Astrocyte (in vitro differentiated cells and primary cell): Measurements from ENCODE around the gene DDC. TPM values are rescaled to one million over a fixed set of nuclear protein-coding genes. Genes with fewer than 3 reads are reported as not detected.

Experiments used
- DNase-seq: peaks from one replicate; pipeline ENCODE4 v3.0.0-alpha.2; 2010; ENCODE audit warnings: low read depth
- FAIRE-seq: peaks from 2 replicates; lab custom pipeline; 2011; peaks lifted over from hg19 to GRCh38; lab: Jason Lieb, UNC
- H2AFZ ChIP-seq: 2 replicates; pipeline ENCODE4 v1.6.0; 2012; ENCODE audit warnings: low read depth, low read length, inconsistent platforms
- H3K27ac ChIP-seq: 2 replicates; pipeline ENCODE4 v1.5.1; 2011; ENCODE audit warnings: low read depth, low read length, inconsistent platforms
- H3K27me3 ChIP-seq: 2 replicates; pipeline ENCODE4 v1.6.0; 2011; ENCODE audit warnings: low read length, inconsistent platforms; ENCODE audit not compliant: insufficient read depth
- H3K36me3 ChIP-seq: 2 replicates; pipeline ENCODE4 v1.5.1; 2011; ENCODE audit warnings: low read length, inconsistent platforms; ENCODE audit not compliant: insufficient read depth
- H3K4me1 ChIP-seq: 2 replicates; pipeline ENCODE4 v1.5.1; 2011; ENCODE audit warnings: low read length, inconsistent platforms; ENCODE audit not compliant: insufficient read depth
- H3K4me2 ChIP-seq: 2 replicates; pipeline ENCODE4 v1.6.0; 2012; ENCODE audit warnings: low read length, inconsistent platforms
- H3K4me3 ChIP-seq: 2 replicates; pipeline ENCODE4 v1.5.1; 2011; ENCODE audit warnings: low read depth, mild to moderate bottlenecking, low read length, inconsistent platforms; ENCODE audit not compliant: insufficient read depth
- H3K79me2 ChIP-seq: 2 replicates; pipeline ENCODE4 v1.6.0; 2012; ENCODE audit warnings: mild to moderate bottlenecking, low read length, inconsistent platforms; ENCODE audit not compliant: insufficient read depth
- H3K9ac ChIP-seq: 2 replicates; pipeline ENCODE4 v1.6.0; 2012; ENCODE audit warnings: mild to moderate bottlenecking, low read length, inconsistent platforms
- H3K9me3 ChIP-seq: 2 replicates; pipeline ENCODE4 v1.5.1; 2012; ENCODE audit warnings: low read depth, mild to moderate bottlenecking, low read length, inconsistent platforms; ENCODE audit not compliant: insufficient read depth
- H4K20me1 ChIP-seq: 2 replicates; pipeline ENCODE4 v1.6.0; 2012; ENCODE audit warnings: low read length, inconsistent platforms; ENCODE audit not compliant: insufficient read depth
- H3K27ac Mint-ChIP-seq: one replicate; pipeline ENCODE4 v1.8.0; 2021; ENCODE audit warnings: mild to moderate bottlenecking, mixed read lengths; ENCODE audit not compliant: unreplicated experiment
- H3K27me3 Mint-ChIP-seq: one replicate; pipeline ENCODE4 v1.8.0; 2021; ENCODE audit warnings: low read depth, mixed read lengths; ENCODE audit not compliant: unreplicated experiment
- H3K36me3 Mint-ChIP-seq: one replicate; pipeline ENCODE4 v1.8.0; 2021; ENCODE audit warnings: low read depth, mixed read lengths; ENCODE audit not compliant: unreplicated experiment
- H3K4me1 Mint-ChIP-seq: one replicate; pipeline ENCODE4 v1.8.0; 2021; ENCODE audit warnings: low read depth, mixed read lengths; ENCODE audit not compliant: unreplicated experiment
- H3K4me3 Mint-ChIP-seq: one replicate; pipeline ENCODE4 v1.8.0; 2021; ENCODE audit warnings: mild to moderate bottlenecking, moderate library complexity, mixed read lengths; ENCODE audit not compliant: unreplicated experiment
- H3K9me3 Mint-ChIP-seq: one replicate; pipeline ENCODE4 v1.8.0; 2021; ENCODE audit warnings: mild to moderate bottlenecking, mixed read lengths; ENCODE audit not compliant: unreplicated experiment
- CTCF ChIP-seq: IDR thresholded peaks from 2 replicates; pipeline ENCODE4 v1.5.1; 2011; ENCODE audit warnings: low read depth, mild to moderate bottlenecking, inconsistent platforms, low read length, moderate library complexity; ENCODE audit not compliant: insufficient read depth
- EZH2 ChIP-seq: IDR thresholded peaks from 2 replicates; pipeline ENCODE4 v1.6.1; 2012; ENCODE audit warnings: mild to moderate bottlenecking, low read length, inconsistent platforms; ENCODE audit not compliant: insufficient read depth
- total RNA-seq: library from RNA; stranded (reverse); gene quantifications from 2 replicates; pipeline ENCODE4 v1.2.1, GENCODE V29; 2021

The DDC gene
- total RNA-seq, 1 donor from 2014 or later: not detected

DNA sequence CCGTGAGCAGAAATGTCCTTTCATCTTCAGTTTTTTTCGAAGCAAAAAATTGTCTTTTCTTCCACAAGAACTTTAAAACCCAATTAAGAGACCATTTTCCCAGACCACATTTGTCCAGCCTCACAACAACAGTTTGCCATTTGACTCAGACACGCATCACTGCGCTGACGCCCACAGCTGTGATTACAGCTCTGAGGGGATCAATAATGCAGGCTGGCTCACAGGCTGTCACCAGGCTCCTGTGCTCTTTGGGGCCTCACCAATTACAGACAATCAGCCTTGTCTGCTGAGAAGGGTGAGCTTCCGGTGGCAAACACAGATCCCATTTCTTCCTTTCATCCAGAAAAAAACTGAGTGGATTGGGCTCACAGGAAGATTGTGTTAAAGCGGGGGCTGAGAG is 33.3 kb downstream of the DDC start:
- H2AFZ ChIP-seq: peak overlapping the region; percentile 49
- no peaks in the 10 kb centered on the region for H3K9me3 ChIP-seq
- no peak overlapping the region for H3K4me3 ChIP-seq
- peaks cover 26% of the 10 kb centered on the region for H3K4me1 ChIP-seq
- peak overlapping the region; percentile 53 for H3K27ac Mint-ChIP-seq
- no peak overlapping the region for H3K4me3 Mint-ChIP-seq
- peak overlapping the region; percentile 53 for H3K9ac ChIP-seq
- H3K36me3 ChIP-seq: no peaks in the 10 kb centered on the region
- no peaks in the 10 kb centered on the region for H3K79me2 ChIP-seq
- no peak for FAIRE-seq
- H4K20me1 ChIP-seq: no peaks in the 10 kb centered on the region
- H3K27me3 Mint-ChIP-seq: peaks cover 4% of the 10 kb centered on the region
- no peaks in the 10 kb centered on the region for H3K36me3 Mint-ChIP-seq
- peak overlapping the region; percentile 29 for H3K27ac ChIP-seq
- TF ChIP-seq EZH2: no peak
- no peak for TF ChIP-seq CTCF
- H3K4me2 ChIP-seq: peak overlapping the region; percentile 78
- H3K4me1 Mint-ChIP-seq: peaks cover 25% of the 10 kb centered on the region
- peak; percentile 31 for DNase-seq
- no peaks in the 10 kb centered on the region for H3K9me3 Mint-ChIP-seq
- H3K27me3 ChIP-seq: no peaks in the 10 kb centered on the region

- H3K4me2 ChIP-seq: peak overlapping the region; percentile 78
- H3K27ac ChIP-seq: peak overlapping the region; percentile 29
- H3K9me3 ChIP-seq: no peaks in the 10 kb centered on the region
Measured at GRCh38 chr7:50531401-50531911, 33.7 kb downstream of the DDC start.

More at GRCh38 chr7:50531401-50531911, 33.7 kb downstream of the DDC start:
- H4K20me1 ChIP-seq: no peaks in the 10 kb centered on the region
- Mint-ChIP-seq H3K36me3 (no peaks in the 10 kb centered on the region), H3K4me3 (no peak overlapping the region), H3K4me1 (peaks cover 25% of the 10 kb centered on the region), H3K27ac (peak overlapping the region; percentile 53), H3K27me3 (peaks cover 4% of the 10 kb centered on the region), H3K9me3 (no peaks in the 10 kb centered on the region)
- peak overlapping the region; percentile 49 for H2AFZ ChIP-seq
- no peak overlapping the region for H3K4me3 ChIP-seq
- no peaks in the 10 kb centered on the region for H3K27me3 ChIP-seq
- FAIRE-seq (no peak), DNase-seq (peak; percentile 26)
- H3K36me3 ChIP-seq: no peaks in the 10 kb centered on the region
- H3K79me2 ChIP-seq: no peaks in the 10 kb centered on the region
- no peak for TF ChIP-seq EZH2
- no peak for TF ChIP-seq CTCF
- peak overlapping the region; percentile 53 for H3K9ac ChIP-seq
- peaks cover 26% of the 10 kb centered on the region for H3K4me1 ChIP-seq
